Right lobe of liver (tissue), 6 donors: ENCODE data around the gene GTPBP3. TPM values are rescaled to one million over a fixed set of nuclear protein-coding genes. Genes with fewer than 3 reads are reported as not detected.

Source experiments
- ATAC-seq, 4 donors: fragments of 200-7000 bp; cut with Tn5 transposase; one replicate each; pipeline ENCODE4 v1.9.1; 2020; ENCODE audit warnings: mild to moderate bottlenecking in 4 of 4, moderate library complexity in 4 of 4
- DNase-seq, 3 donors: peaks; one replicate each; pipeline ENCODE4 v3.0.0-alpha.2; 2020
- H3K27ac ChIP-seq, 3 donors: fragments of 200-600 bp; one replicate each; pipeline ENCODE4 v1.8.0; 2022
- H3K27me3 ChIP-seq, 2 donors: fragments of 200-600 bp; one replicate each; pipeline ENCODE4 v1.8.0; 2022
- H3K36me3 ChIP-seq, 4 donors: fragments of 200-600 bp; sonication (generic) in 1 of 4; one replicate each; pipeline versions ENCODE4 v1.5.1 to v1.8.0; 2017 to 2022; ENCODE audit warnings: control low read depth in 1 of 4
- H3K4me1 ChIP-seq, 4 donors: fragments of 200-600 bp; sonication (generic) in 1 of 4; one replicate each; pipeline versions ENCODE4 v1.5.1 to v1.8.0; 2017 to 2022; ENCODE audit warnings: control low read depth in 1 of 4
- H3K4me3 ChIP-seq, 3 donors: fragments of 200-600 bp; one replicate each; pipeline ENCODE4 v1.8.0; 2022
- H3K9me3 ChIP-seq, 4 donors: fragments of 200-600 bp; sonication (generic) in 1 of 4; one replicate each; pipeline versions ENCODE4 v1.5.1 to v1.8.0; 2017 to 2022; ENCODE audit warnings: control low read depth in 1 of 4
- POLR2A ChIP-seq: fragments of 450-650 bp; IDR thresholded peaks from one replicate; pipeline ENCODE4 v1.6.1; 2017; ENCODE audit warnings: antibody characterized with exemption, mild to moderate bottlenecking
- WGBS: methylation state at CpG from one replicate; pipeline ENCODE4 v1.1.6; 2018; ENCODE audit warnings: low coverage, low lambda C conversion rate; ENCODE audit not compliant: insufficient coverage; ENCODE audit errors: missing lambda C conversion rate; 5-methylcytosine and 5-hydroxymethylcytosine counted together
- intact Hi-C, 2 donors: fragments of 100-400 bp; cut with DNase I; formaldehyde crosslinking; loops; one replicate each; pipeline versions ENCODE4 v1.11.2 to v1.14.1; 2022
- total RNA-seq, 6 experiments: library from RNA; depleted of rRNA in 2 of 6; stranded (reverse); fragments of >200 nt in 2 of 6; fragmentation: NEBNext Ultra II Directional in 3 of 6; extraction: Animal tissue kit (Norgen Biotek cat#: 25700) in 3 of 6; gene quantifications; one replicate each; pipeline versions ENCODE4 v1.1.0 to v1.2.4, GENCODE V29; 2016 to 2023
- TF ChIP-seq, protein P1 (sequence below), 4 donors: fragments of 200-600 bp in 3 of 4; fragments of 450-650 bp in 1 of 4; IDR thresholded peaks; one replicate each; pipeline versions ENCODE4 v1.5.1 to v1.8.0; 2016 to 2022; ENCODE audit warnings: antibody characterized with exemption in 4 of 4, mild to moderate bottlenecking in 2 of 4
- donor health status: DM: no; HTN: yes; CAD: no.
- donor health status: DM: no; HTN: no; CAD: no.
- donor health status: DM: no; HTN: no; CAD: no.
- donor health status: DM: no; HTN: yes; CAD: no.
- donor health status: DM: no; HTN: yes; CAD: no.

The GTPBP3 gene
- total RNA-seq, 6 experiments from 2014 or later: 10.3 to 23.6 (median 13.6) TPM

DNA sequence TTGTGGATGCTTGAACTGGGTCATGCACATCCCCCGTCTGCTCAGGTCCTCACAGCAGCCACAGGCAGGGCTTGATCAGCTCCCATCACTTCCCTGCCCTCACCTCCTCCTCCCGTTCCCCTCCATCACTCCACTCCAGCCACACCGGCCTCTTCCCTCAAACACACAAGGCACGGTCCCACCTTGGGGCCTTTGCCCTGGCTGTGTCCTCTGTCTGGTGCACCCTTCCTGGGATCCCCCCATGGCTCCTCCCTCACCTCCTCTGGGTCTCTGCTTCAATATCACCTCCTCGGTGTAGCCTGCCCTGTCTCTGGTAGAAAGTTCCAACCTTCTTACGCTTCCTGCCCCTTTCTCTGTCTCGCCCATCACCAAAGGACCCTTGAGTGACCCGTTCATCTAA, 16.0 kb downstream of the GTPBP3 start:
- WGBS: 65% methylated on average over 6 of the region's 8 CpGs
- DNase-seq: no peak
- H3K9me3 ChIP-seq: no peaks in the 10 kb centered on the region
- intact Hi-C loops: no loop called here
- H3K36me3 ChIP-seq: no peaks in the 10 kb centered on the region
- no peak for ATAC-seq
- TF ChIP-seq, protein P1, sequence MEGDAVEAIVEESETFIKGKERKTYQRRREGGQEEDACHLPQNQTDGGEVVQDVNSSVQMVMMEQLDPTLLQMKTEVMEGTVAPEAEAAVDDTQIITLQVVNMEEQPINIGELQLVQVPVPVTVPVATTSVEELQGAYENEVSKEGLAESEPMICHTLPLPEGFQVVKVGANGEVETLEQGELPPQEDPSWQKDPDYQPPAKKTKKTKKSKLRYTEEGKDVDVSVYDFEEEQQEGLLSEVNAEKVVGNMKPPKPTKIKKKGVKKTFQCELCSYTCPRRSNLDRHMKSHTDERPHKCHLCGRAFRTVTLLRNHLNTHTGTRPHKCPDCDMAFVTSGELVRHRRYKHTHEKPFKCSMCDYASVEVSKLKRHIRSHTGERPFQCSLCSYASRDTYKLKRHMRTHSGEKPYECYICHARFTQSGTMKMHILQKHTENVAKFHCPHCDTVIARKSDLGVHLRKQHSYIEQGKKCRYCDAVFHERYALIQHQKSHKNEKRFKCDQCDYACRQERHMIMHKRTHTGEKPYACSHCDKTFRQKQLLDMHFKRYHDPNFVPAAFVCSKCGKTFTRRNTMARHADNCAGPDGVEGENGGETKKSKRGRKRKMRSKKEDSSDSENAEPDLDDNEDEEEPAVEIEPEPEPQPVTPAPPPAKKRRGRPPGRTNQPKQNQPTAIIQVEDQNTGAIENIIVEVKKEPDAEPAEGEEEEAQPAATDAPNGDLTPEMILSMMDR (IDR thresholded peaks at IDR 0.05): no peak
- H3K27me3 ChIP-seq: no peaks in the 10 kb centered on the region
- no peaks in the 10 kb centered on the region for H3K4me1 ChIP-seq
- no peak overlapping the region for H3K4me3 ChIP-seq
- no peak overlapping the region for H3K27ac ChIP-seq

GRCh38 chr19:17357078-17357666, 19.8 kb downstream of the GTPBP3 start:
- Histone ChIP-seq H3K9me3 (no peaks in the 10 kb centered on the region), H3K4me3 (no peak overlapping the region), H3K27ac (no peak overlapping the region), H3K27me3 (no peaks in the 10 kb centered on the region), H3K36me3 (no peaks in the 10 kb centered on the region), H3K4me1 (no peaks in the 10 kb centered on the region)
- 71% methylated on average over 7 of the region's 7 CpGs for WGBS
- ATAC-seq: no peak
- no peak for TF ChIP-seq POLR2A
- TF ChIP-seq, protein P1 (IDR thresholded peaks at IDR 0.05): no peak
- intact Hi-C loops: no loop called here
- no peak for DNase-seq

- no peaks in the 10 kb centered on the region for H3K9me3 ChIP-seq
- 90% methylated on average over 2 of the region's 11 CpGs for WGBS
- intact Hi-C loops: no loop called here
- DNase-seq (no peak), ATAC-seq (peak in 1 of 4 donors; percentile 51)
- no peak for TF ChIP-seq POLR2A
- TF ChIP-seq, protein P1 (IDR thresholded peaks at IDR 0.05): no peak
- no peaks in the 10 kb centered on the region for H3K4me1 ChIP-seq
- H3K27me3 ChIP-seq: no peaks in the 10 kb centered on the region
- H3K36me3 ChIP-seq: no peaks in the 10 kb centered on the region
- H3K27ac ChIP-seq: no peak overlapping the region
- no peak overlapping the region for H3K4me3 ChIP-seq
Measured at GRCh38 chr19:17357724-17358123, 20.4 kb downstream of the GTPBP3 start.

DNA sequence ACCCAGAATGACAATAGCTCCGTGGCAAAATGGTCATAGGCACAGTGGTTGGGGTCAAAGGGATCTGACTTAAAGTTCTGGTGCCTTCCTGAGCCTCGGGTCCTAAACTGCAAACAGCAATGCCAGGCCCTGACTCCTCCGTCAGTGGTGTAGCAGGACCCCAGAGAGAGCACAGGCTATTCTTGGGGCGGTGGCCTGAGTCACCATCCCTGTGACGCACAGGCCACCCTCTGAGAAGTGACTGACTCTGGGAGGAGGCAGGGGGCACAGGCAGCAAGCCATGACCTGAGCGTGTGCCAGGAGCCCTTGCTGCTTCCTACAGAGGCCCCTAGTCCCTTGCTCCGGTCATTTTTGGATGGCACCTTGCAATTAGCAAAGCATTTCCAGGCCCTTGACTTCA, 21.0 kb downstream of the GTPBP3 start:
- Histone ChIP-seq H3K36me3 (no peaks in the 10 kb centered on the region), H3K27ac (no peak overlapping the region), H3K4me1 (no peaks in the 10 kb centered on the region), H3K9me3 (no peaks in the 10 kb centered on the region), H3K4me3 (no peak overlapping the region), H3K27me3 (no peaks in the 10 kb centered on the region)
- 56% methylated on average over 2 of the region's 7 CpGs for WGBS
- DNase-seq (no peak), ATAC-seq (peak in 1 of 4 donors; percentile 36)
- intact Hi-C loops: no loop called here
- TF ChIP-seq POLR2A: no peak
- TF ChIP-seq, protein P1 (IDR thresholded peaks at IDR 0.05): no peak
